Measurements from ENCODE around the gene COL23A1. TPM values are rescaled to one million over a fixed set of nuclear protein-coding genes. Genes with fewer than 3 reads are reported as not detected.

COL23A1 gene
- total and polyA plus RNA-seq, 2 of the 13 experiments (the other 11 are each of a cell fraction or from before 2014, with no cell fraction given): not detected

GRCh38 chr5:178551468-178551867, 38.7 kb downstream of the COL23A1 start (continued):
- TF ChIP-seq PPARG (CRISPR knock-in tag; conservative IDR thresholded peaks at IDR 0.05): no peak
- no peak for TF ChIP-seq ZNF768 (CRISPR knock-in tag; IDR thresholded peaks at IDR 0.05)
- TF ChIP-seq LCORL (IDR thresholded peaks at IDR 0.05): no peak
- no peak for TF ChIP-seq LCORL (CRISPR knock-in tag; IDR thresholded peaks at IDR 0.05)
- no peak for TF ChIP-seq DBP (CRISPR knock-in tag; IDR thresholded peaks at IDR 0.05; ENCODE audit: not compliant biosample characterization)
- no peak for TF ChIP-seq KMT2B (CRISPR knock-in tag; IDR thresholded peaks at IDR 0.05)
- no peak for TF ChIP-seq E2F2 (CRISPR knock-in tag; IDR thresholded peaks at IDR 0.05; ENCODE audit: borderline replicate concordance)
- TF ChIP-seq ZFP91 (CRISPR knock-in tag; IDR thresholded peaks at IDR 0.05; ENCODE audit: borderline replicate concordance): no peak
- TF ChIP-seq ZNF207 (IDR thresholded peaks at IDR 0.05; ENCODE audit: borderline replicate concordance): no peak
- TF ChIP-seq ZNF292 (CRISPR knock-in tag; IDR thresholded peaks at IDR 0.05; ENCODE audit: borderline replicate concordance, low read depth): no peak
- TF ChIP-seq ZNF264 (CRISPR knock-in tag; IDR thresholded peaks at IDR 0.05): no peak
- no peak for TF ChIP-seq ZBTB34 (CRISPR knock-in tag; IDR thresholded peaks at IDR 0.05)
